UCSD-AML1 (cell line): ENCODE measurements around the gene SV2B.

Experiments
- DNase-seq: peaks from one replicate; lab custom pipeline; 2025; ENCODE audit not compliant: unreplicated experiment; lab: John Stamatoyannopoulos, UW

Gene SV2B

DNA sequence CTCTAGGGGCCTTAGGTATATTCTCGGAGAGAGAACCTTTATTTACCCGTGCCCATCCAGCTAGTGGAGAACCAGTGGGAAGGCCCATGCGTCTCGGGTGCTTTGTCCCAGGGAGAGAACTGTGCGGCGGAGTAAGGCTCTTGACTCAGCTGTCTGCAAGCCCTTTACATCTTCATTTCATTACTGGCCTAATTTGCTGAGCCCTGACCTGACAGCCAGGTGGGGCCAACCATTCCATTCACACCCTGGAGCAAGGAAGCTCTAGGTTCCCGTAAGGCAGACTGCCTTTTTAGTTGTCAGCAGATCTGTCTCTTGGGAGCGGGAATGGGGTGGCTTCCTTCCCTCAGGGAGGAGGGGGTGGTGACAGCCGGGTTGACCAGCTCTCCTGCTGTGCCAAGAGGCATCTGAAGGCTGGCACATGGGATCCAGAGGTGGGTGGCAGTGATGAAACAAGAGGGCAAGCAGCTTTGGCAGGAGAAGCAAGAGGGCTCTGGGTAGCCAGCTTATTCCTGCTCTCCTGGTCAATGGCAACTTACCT lies 36.4 kb downstream of the SV2B start:
- no peak for DNase-seq

GRCh38 chr15:91140601-91141000 lies 40.5 kb downstream of the SV2B start:
- DNase-seq = no peak

- no peak for DNase-seq
Measured at GRCh38 chr15:91141097-91141496, 41.0 kb downstream of the SV2B start.

GRCh38 chr15:91142106-91142744 lies 42.2 kb downstream of the SV2B start:
- peak; percentile 14 for DNase-seq

GRCh38 chr15:91142946-91143345 lies 42.9 kb downstream of the SV2B start:
- DNase-seq = no peak

- DNase-seq = no peak
Measured at GRCh38 chr15:91146728-91147127, 46.7 kb downstream of the SV2B start.

DNA sequence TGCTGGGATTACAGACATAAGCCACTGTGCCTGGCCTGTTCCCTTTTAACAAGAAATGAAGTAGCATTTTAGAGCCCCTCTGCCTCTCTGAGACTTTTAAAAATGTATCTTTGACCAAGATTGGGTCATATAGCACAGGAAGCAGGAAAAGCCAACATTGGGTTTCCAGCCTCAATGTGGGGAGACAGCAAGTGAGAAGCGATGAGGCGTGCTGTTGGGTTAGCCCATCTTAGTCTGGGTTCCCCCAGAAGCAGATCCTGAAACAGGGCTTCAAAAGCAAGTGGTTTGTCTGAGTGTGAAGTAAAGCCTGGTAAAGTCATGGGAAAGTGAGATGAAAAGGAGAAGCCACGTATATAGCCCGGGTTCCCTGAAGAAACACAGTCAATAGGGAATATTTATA lies 48.2 kb downstream of the SV2B start:
- no peak for DNase-seq

GRCh38 chr15:91150502-91151160 lies 50.6 kb downstream of the SV2B start:
- no peak for DNase-seq

GRCh38 chr15:91151781-91152563 lies 51.9 kb downstream of the SV2B start:
- DNase-seq = no peak

DNA sequence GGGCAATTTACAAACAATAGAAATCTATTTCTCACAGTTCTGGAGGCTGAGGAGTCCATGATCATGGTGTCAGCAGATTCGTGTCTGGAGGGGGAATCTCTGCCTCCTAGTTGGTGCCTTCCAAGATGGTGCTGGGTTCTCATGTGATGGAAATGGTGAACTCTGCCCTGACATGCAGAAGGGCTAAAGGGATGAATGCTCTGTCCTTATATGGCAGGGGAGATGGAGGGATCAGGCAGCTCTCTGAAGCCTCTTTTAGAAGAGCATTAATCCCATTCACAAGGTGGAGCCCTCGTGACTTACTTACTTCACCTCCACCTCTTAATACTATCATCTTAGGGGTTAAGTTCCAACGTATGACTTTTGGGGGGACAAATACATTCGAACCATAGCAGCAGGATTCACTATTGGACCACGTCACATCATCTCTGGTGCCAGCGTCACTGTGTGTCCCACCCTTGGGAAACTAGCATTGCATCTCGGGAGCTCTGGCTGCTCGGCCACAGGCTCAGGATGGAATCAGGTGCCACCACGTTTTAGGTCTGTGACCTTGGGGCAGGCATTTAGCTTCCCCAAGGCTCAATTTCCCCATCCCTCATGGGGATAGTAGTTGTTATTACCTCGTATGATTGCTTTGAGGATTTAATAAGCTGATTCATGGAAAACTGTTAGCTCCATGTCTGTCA lies 53.0 kb downstream of the SV2B start:
- no peak for DNase-seq

DNA sequence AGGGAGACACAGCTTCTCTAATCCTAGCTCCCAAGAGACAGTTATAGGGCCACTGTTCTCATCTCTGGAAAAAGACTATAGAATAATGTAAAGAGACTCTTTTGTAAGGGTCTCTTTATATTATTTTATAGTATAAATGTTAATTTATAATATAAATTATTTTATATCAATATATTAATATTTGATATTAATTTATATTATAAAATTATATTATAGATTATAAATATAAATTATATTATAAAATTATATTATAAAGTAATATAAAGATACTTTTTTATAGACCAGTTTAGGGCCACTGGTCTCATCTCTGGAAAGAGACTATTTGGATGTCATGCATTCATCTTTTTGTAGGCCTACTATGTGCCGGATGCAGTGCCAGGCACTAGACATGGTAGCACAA lies 53.9 kb downstream of the SV2B start:
- no peak for DNase-seq

DNA sequence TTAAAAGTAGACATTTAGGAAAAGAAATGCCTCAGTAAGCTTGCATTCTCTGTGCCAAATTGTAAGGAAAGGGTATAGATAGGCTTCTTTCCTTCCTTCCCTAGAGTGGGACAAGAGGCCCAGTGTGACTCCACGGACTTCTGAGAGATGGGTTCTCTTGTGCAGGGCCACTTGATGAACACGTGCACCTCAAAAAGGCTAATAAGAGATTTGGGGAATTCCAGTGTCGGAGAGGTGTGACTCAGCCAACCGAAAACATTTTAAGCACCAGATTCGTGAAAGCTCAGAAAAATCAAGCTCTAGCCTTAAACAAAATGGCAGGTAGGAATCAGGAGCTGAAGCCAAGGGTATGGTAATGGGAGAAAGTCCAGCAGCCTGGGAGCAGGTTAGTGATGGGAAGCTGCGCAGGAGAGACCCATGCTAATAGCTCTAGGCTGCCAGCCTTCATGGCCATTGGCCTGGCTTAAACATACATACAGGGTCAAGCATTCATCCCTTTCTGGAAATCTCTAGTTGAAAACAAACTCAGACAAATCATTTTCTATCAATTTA lies 56.2 kb downstream of the SV2B start:
- DNase-seq = no peak

DNA sequence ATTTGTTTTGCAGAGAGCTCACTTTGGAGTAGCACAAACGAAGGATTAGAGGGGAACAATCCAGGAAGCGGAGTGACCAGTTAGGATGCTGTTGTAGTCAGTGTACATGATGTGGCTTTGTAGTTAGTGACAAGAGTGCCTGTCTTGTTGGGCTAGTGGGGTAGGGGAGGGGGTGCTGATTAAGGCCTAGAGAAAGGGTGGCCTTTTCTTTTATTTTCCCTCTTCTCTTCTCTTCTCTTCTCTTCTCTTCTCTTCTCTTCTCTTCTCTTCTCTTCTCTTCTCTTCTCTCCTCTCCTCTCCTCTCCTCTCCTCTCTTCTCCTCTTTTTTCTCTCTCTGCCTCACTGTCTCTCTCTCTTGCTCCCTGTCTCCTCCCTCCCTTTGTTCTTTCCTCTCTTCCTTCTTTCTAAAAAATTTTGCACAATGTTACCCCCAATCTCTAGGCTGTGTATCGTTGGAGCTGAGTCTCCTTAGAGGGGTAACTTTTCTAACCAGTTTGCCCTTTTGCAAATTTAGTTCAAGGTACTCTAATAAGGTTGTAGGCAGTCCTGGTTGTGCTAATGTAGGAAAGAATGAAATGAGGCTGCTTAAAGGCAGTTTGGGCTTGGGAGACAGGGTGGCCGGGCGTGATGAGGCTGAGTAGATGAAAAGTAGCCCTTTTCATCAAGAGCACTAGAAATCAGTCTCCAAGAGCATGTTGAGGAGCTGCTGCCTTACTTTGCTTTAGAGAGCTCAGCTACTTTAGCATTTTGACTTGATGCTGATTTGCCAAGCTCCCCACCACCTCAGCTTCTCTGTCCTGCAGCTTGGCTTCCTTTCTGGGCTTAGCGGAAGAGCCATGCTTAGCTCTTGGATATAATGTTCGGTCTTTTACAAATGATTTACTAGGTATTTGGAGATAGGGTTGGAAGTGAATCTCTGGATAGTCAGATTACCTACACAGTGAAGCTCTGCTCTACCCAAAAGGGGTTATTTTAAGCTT lies 58.6 kb downstream of the SV2B start:
- no peak for DNase-seq

DNA sequence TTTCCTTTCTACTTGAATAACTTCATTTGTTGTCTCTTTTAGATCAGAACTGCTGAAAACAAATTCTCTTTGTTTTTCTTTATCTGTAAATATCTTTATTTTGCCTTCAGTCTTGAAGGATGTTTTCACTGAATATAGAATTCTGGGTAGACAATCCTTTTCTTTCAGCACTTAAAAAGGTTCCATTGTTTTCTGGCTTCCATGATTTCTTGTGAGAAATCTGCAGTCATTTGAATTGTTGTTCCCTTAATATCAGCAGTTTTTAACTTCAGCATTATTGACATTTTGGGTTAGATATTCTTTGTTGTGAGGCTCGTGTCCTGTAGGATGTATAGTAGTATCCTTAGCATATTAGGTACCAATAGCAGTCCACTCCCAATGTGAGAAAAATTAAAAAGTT lies 65.8 kb downstream of the SV2B start:
- no peak for DNase-seq

DNA sequence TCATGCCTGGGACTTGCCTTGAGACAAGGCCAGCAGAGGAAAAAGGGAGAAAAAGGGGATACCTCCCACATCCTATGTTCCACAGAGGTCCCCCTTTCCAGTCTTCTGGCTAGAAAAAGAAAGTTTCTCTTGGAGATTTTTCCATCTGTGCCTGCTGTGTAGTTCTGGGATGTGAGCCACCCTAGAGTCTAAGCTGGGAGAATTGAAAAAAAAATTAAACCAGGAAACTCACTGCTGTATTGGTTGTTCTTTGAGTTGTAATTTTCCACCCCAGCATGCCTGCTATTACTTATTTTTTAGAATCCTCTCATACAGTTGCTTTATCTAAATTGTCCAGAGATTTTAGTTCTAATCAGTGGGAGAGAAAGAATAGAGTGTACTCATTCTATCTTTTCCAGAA lies 68.4 kb downstream of the SV2B start:
- DNase-seq = no peak

DNA sequence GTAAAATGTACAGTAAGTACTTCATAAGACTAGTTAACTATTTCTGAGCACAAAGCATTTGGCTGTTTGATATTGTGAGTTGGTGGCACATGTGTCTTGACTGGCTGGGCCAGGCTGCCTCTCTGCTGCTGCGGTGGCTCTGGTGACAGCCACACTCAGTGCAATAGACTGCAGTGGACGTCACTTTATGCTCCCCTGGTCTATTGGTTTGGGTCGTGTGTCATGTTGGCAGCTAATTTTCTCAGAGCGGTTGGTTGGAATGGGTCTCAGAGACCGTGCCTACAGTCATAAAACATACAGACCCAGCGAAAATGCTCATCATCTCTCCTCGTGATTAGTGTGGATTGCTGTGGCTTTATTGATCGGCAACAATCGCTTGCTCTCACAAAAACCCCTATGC lies 71.3 kb downstream of the SV2B start:
- DNase-seq = no peak

- DNase-seq = no peak
Measured at GRCh38 chr15:91182101-91182500, 82.0 kb downstream of the SV2B start.

- no peak for DNase-seq
Measured at GRCh38 chr15:91183596-91183995, 83.5 kb downstream of the SV2B start.

GRCh38 chr15:91184441-91184840 lies 84.4 kb downstream of the SV2B start:
- DNase-seq = no peak
